ENCODE data around the gene HSPB8. TPM values are rescaled to one million over a fixed set of nuclear protein-coding genes. Genes with fewer than 3 reads are reported as not detected.

HSPB8 gene
- total and polyA plus RNA-seq, 5 donors, result 452 to 572 (median 544) TPM

DNA sequence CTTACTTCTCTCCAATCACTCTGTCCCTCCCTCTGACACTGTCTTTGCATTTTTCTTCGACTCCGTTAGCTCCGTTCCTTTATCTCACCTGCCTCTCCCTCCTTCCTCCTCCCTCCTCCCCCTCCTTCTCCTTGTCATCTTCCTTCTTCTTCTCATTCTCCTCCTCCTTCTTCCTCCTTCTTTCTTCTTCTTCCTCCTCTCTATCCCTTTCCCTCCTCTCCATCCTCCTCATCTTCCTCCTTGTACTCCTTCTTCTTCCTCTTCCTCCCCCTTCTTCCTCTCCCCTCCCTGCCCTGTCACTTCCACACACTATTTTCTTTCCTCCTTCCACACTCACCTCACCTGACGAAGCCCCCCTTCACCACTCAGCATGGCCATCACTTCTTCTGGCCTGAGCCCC lies 53.0 kb downstream of the HSPB8 start:
- no peak for DNase-seq
- H3K9me3 ChIP-seq (ENCODE audit: control insufficient read depth, low read length), result no peaks in the 10 kb centered on the region
- no peak overlapping the region for H3K4me3 ChIP-seq (ENCODE audit: low read length)
- H3K27ac ChIP-seq (ENCODE audit: low read length), result no peak overlapping the region
- ATAC-seq, result no peak
- no peaks in the 10 kb centered on the region for H3K4me1 ChIP-seq (ENCODE audit: control insufficient read depth, insufficient read depth, low read length)
- intact Hi-C loops (cut with DNase I), result no loop called here
- WGBS, result 75% methylated on average over 4 of the region's 4 CpGs
- no peaks in the 10 kb centered on the region for H3K27me3 ChIP-seq (ENCODE audit: control insufficient read depth, insufficient read depth)

DNA sequence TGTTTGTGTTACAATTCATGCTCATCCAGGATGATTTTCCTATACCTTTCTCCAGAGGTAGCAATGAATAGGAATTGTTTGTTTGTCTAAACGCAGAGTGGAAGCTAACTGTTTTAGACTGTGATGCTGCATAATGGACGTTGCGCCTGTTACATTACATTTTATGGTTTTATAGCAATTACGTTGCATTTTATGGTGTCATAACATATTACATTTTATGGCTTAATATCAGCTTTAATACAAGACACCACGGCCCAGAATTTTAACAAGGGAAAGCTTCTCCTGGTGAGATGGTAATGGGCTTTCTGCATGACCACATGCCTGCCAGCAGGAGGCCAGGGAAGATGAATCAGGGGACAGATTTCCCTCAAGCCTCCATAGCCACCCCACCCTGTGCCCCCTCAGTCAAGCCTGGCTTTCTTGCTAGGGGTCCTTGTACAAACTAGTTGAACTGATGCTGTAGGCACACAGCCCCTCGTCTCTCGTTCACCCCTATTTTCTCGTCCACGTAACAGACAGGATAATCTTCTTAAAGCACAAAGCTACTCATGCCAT lies 56.5 kb downstream of the HSPB8 start:
- 71% methylated on average over 9 of the region's 9 CpGs for WGBS
- DNase-seq, result no peak
- no peaks in the 10 kb centered on the region for H3K9me3 ChIP-seq (ENCODE audit: control insufficient read depth, low read length)
- H3K4me1 ChIP-seq (ENCODE audit: control insufficient read depth, insufficient read depth, low read length), result peaks cover 3% of the 10 kb centered on the region
- no peak overlapping the region for H3K4me3 ChIP-seq (ENCODE audit: low read length)
- ATAC-seq, result no peak
- intact Hi-C loops (cut with DNase I), result no loop called here
- no peak overlapping the region for H3K27ac ChIP-seq (ENCODE audit: low read length)
- no peaks in the 10 kb centered on the region for H3K27me3 ChIP-seq (ENCODE audit: control insufficient read depth, insufficient read depth)

DNA sequence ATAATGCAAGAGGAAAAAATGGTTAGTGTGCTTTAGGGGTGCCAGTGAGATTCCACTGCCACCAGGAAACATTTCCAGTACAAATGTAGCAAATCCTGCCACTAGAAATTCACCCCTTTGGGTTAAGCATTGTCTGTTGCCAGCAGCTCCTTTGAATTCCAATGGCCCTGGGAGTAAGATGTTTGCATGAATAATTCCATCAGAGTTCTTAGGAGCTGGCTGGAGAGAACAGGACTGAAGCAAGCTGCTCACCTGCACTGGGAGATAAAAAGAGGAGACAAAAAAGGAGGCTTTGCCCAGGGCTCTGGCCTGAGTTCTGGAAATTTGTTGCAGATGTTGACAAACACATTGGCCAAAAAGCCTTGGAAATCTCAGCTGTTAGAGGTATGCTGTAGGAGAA lies 57.6 kb downstream of the HSPB8 start:
- intact Hi-C loops (cut with DNase I), result no loop called here
- H3K4me1 ChIP-seq (ENCODE audit: control insufficient read depth, insufficient read depth, low read length), result peaks cover 3% of the 10 kb centered on the region
- DNase-seq, result no peak
- no peak for ATAC-seq
- no peaks in the 10 kb centered on the region for H3K9me3 ChIP-seq (ENCODE audit: control insufficient read depth, low read length)
- H3K27ac ChIP-seq (ENCODE audit: low read length), result no peak overlapping the region
- H3K27me3 ChIP-seq (ENCODE audit: control insufficient read depth, insufficient read depth), result no peaks in the 10 kb centered on the region
- H3K4me3 ChIP-seq (ENCODE audit: low read length), result no peak overlapping the region

DNA sequence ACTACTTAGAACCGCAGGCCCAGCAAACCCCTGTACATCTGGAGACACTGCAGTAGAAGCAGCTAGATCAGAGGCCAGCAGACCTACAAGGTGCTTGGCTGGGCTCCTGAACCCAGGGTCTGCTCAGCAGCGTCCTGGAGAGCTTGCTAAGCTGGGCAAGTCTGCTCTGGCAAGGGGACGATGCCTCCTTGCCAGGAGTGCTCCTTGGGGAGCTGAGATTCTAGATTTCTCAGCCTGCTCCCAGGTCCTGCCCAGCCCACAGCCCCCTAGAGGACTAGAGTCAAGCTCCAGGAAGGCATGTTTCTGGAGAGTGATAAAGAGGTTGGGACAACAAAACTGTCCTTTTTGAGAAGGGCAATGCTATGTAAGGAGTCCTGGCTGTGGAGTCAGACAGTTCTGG lies 60.3 kb downstream of the HSPB8 start:
- peaks cover 3% of the 10 kb centered on the region for H3K4me1 ChIP-seq (ENCODE audit: control insufficient read depth, insufficient read depth, low read length)
- intact Hi-C loops (cut with DNase I), result no loop called here
- no peaks in the 10 kb centered on the region for H3K9me3 ChIP-seq (ENCODE audit: control insufficient read depth, low read length)
- H3K27me3 ChIP-seq (ENCODE audit: control insufficient read depth, insufficient read depth), result no peaks in the 10 kb centered on the region
- no peak overlapping the region for H3K27ac ChIP-seq (ENCODE audit: low read length)
- WGBS, result 57% methylated on average over 3 of the region's 3 CpGs
- H3K4me3 ChIP-seq (ENCODE audit: low read length), result no peak overlapping the region
- peak; percentile 69 to 74 for ATAC-seq
- DNase-seq, result peak; percentile 48 to 70 (median 70)

DNA sequence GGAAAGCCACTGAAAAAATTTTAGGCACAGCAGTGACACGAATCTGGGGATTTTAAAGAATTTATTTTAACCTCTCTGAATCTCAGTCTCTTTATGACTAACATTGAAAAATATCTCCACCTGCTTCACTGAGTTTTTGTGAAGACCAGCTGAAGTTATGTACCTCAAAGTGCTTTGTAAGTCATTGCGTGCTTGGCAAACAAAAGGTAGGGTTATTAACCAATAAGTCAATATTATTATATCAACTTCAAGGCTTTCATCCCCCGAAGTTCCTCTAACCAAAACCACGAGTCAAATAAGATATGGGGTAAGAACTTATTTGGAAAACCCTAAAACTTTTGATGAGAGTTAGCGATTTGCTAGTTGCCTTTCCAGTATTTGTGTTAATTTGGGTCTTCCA lies 62.3 kb downstream of the HSPB8 start:
- Histone ChIP-seq H3K4me3 (ENCODE audit: low read length) (no peak overlapping the region), H3K27ac (ENCODE audit: low read length) (no peak overlapping the region), H3K9me3 (ENCODE audit: control insufficient read depth, low read length) (no peaks in the 10 kb centered on the region), H3K4me1 (ENCODE audit: control insufficient read depth, insufficient read depth, low read length) (peaks cover 6% of the 10 kb centered on the region), H3K27me3 (ENCODE audit: control insufficient read depth, insufficient read depth) (no peaks in the 10 kb centered on the region)
- DNase-seq, result no peak
- 70% methylated on average over 5 of the region's 5 CpGs for WGBS
- no peak for ATAC-seq
- intact Hi-C loops (cut with DNase I), result no loop called here

DNA sequence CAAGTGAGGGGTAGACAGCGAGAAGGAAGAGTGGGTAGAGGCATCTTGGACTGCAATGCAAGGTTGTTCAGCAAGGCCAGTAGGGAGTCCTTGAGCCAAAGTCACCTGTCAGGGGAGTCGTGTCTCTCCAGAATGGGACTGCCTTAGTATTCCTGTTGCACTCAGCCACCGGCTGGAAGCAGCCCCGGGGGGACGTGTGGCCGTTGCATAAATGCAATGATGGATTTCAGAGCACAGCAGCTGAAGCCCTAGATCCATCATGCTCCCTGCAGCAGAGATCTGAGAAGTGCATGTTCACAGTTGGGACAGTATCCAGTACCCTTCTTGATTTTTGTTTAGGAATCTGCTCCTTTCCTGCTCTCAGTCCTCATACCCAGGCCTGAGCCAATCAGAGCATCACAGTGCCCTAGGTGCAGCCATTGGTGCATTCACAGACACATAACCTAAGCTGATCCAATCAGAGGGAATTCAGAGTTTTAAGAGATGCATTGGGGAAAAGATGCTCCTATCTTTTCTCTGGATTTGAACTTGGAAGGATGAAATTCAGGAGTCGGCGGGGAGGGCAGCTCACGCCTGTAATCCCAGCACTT lies 62.9 kb downstream of the HSPB8 start:
- DNase-seq (no peak), ATAC-seq (no peak)
- 82% methylated on average over 9 of the region's 9 CpGs for WGBS
- Histone ChIP-seq H3K4me3 (ENCODE audit: low read length) (no peak overlapping the region), H3K9me3 (ENCODE audit: control insufficient read depth, low read length) (no peaks in the 10 kb centered on the region), H3K27ac (ENCODE audit: low read length) (no peak overlapping the region), H3K27me3 (ENCODE audit: control insufficient read depth, insufficient read depth) (no peaks in the 10 kb centered on the region), H3K4me1 (ENCODE audit: control insufficient read depth, insufficient read depth, low read length) (peaks cover 6% of the 10 kb centered on the region)
- intact Hi-C loops (cut with DNase I), result no loop called here

Other genes starting within 250 kb of the HSPB8 start
- gene SRRM4, start 197.4 kb upstream of the HSPB8 start, total RNA-seq, result under 1 TPM; 0.22 to 0.91 (median 0.72) TPM
- gene SRRM4, start 197.4 kb upstream of the HSPB8 start, polyA plus RNA-seq, result 0.38 TPM
- gene CCDC60, start 155.8 kb downstream of the HSPB8 start, total RNA-seq, result under 1 TPM; 0.09 to 0.20 (median 0.15) TPM
- gene CCDC60, start 155.8 kb downstream of the HSPB8 start, polyA plus RNA-seq, result 0.07 TPM